ENCODE measurements around the gene KRT222. TPM values are rescaled to one million over a fixed set of nuclear protein-coding genes. Genes with fewer than 3 reads are reported as not detected.

Gene KRT222
- total RNA-seq, 4 donors from 2014 or later = not detected

- Histone ChIP-seq H3K27me3 (peaks cover 0 to 9% (median 3%) of the 10 kb centered on the region in 3 donors), H3K27ac (no peak overlapping the region), H3K4me1 (no peaks in the 10 kb centered on the region), H3K36me3 (no peaks in the 10 kb centered on the region), H3K9me3 (no peaks in the 10 kb centered on the region), H3K4me3 (no peak overlapping the region)
- no peak for DNase-seq
- in situ Hi-C loops (cut with MboI; ENCODE audit: low sequenced_read_pairs in 4 of 4) = no loop called here
- ATAC-seq = no peak
- TF ChIP-seq CTCF (IDR thresholded peaks at IDR 0.05 in 4 of 5, conservative IDR thresholded peaks at IDR 0.05 in 1 of 5) (no peak), POLR2A (IDR thresholded peaks at IDR 0.05) (no peak)
- intact Hi-C loops (cut with DNase I; ENCODE audit: low total_unique reads) = no loop called here
These were observed 31.7 kb upstream of the KRT222 start for GRCh38 chr17:40696651-40697072.

GRCh38 chr17:40695874-40696472 lies 31.0 kb upstream of the KRT222 start:
- no peaks in the 10 kb centered on the region for H3K36me3 ChIP-seq
- no peaks in the 10 kb centered on the region for H3K9me3 ChIP-seq
- H3K4me1 ChIP-seq = no peaks in the 10 kb centered on the region
- intact Hi-C loops (cut with DNase I; ENCODE audit: low total_unique reads) = no loop called here
- TF ChIP-seq CTCF (IDR thresholded peaks at IDR 0.05 in 4 of 5, conservative IDR thresholded peaks at IDR 0.05 in 1 of 5) (no peak), POLR2A (IDR thresholded peaks at IDR 0.05) (no peak)
- DNase-seq = no peak
- ATAC-seq = no peak
- no peak overlapping the region for H3K27ac ChIP-seq
- in situ Hi-C loops (cut with MboI; ENCODE audit: low sequenced_read_pairs in 4 of 4) = no loop called here
- H3K4me3 ChIP-seq = no peak overlapping the region
- H3K27me3 ChIP-seq = peaks cover 0 to 9% (median 3%) of the 10 kb centered on the region in 3 donors

- no peak for DNase-seq
- no peak overlapping the region for H3K27ac ChIP-seq
- H3K4me3 ChIP-seq = no peak overlapping the region
- in situ Hi-C loops (cut with MboI; ENCODE audit: low sequenced_read_pairs in 4 of 4) (no loop called here), intact Hi-C loops (cut with DNase I; ENCODE audit: low total_unique reads) (no loop called here)
- peaks cover 0 to 9% (median 3%) of the 10 kb centered on the region in 3 donors for H3K27me3 ChIP-seq
- H3K36me3 ChIP-seq = no peaks in the 10 kb centered on the region
- ATAC-seq = no peak
- no peaks in the 10 kb centered on the region for H3K9me3 ChIP-seq
- H3K4me1 ChIP-seq = no peaks in the 10 kb centered on the region
- TF ChIP-seq CTCF (IDR thresholded peaks at IDR 0.05 in 4 of 5, conservative IDR thresholded peaks at IDR 0.05 in 1 of 5) (no peak), POLR2A (IDR thresholded peaks at IDR 0.05) (no peak)
These were observed 29.6 kb upstream of the KRT222 start for GRCh38 chr17:40694584-40694983.

- TF ChIP-seq CTCF (IDR thresholded peaks at IDR 0.05 in 4 of 5, conservative IDR thresholded peaks at IDR 0.05 in 1 of 5) = no peak
- TF ChIP-seq POLR2A (IDR thresholded peaks at IDR 0.05) = no peak
These were observed 22.1 kb upstream of the KRT222 start for GRCh38 chr17:40687106-40687505.

GRCh38 chr17:40686192-40686591 lies 21.2 kb upstream of the KRT222 start:
- no peak overlapping the region for H3K27ac ChIP-seq
- H3K36me3 ChIP-seq = no peaks in the 10 kb centered on the region
- in situ Hi-C loops (cut with MboI; ENCODE audit: low sequenced_read_pairs in 4 of 4) = no loop called here
- no peak overlapping the region for H3K4me3 ChIP-seq
- H3K9me3 ChIP-seq = no peaks in the 10 kb centered on the region
- DNase-seq (no peak), ATAC-seq (no peak)
- H3K27me3 ChIP-seq = peaks cover 0 to 4% (median 0%) of the 10 kb centered on the region in 3 donors
- TF ChIP-seq POLR2A (IDR thresholded peaks at IDR 0.05) = no peak
- H3K4me1 ChIP-seq = no peaks in the 10 kb centered on the region
- intact Hi-C loops (cut with DNase I; ENCODE audit: low total_unique reads) = no loop called here

More at GRCh38 chr17:40687106-40687505, 22.1 kb upstream of the KRT222 start:
- DNase-seq (no peak), ATAC-seq (no peak)
- no peaks in the 10 kb centered on the region for H3K9me3 ChIP-seq
- no peaks in the 10 kb centered on the region for H3K27me3 ChIP-seq
- H3K36me3 ChIP-seq = no peaks in the 10 kb centered on the region
- H3K4me3 ChIP-seq = no peak overlapping the region
- no peaks in the 10 kb centered on the region for H3K4me1 ChIP-seq
- in situ Hi-C loops (cut with MboI; ENCODE audit: low sequenced_read_pairs in 4 of 4) (no loop called here), intact Hi-C loops (cut with DNase I; ENCODE audit: low total_unique reads) (no loop called here)
- H3K27ac ChIP-seq = no peak overlapping the region
